ENCODE data around the gene TLE1. TPM values are rescaled to one million over a fixed set of nuclear protein-coding genes. Genes with fewer than 3 reads are reported as not detected.
A peak's percentile ranks its signal among the peaks of the same experiment; 100 is the strongest.

Gene TLE1
- total and polyA plus RNA-seq, 2 of the 4 experiments (the other 2 are of a cell fraction): 36.0 to 51.0 TPM

DNA sequence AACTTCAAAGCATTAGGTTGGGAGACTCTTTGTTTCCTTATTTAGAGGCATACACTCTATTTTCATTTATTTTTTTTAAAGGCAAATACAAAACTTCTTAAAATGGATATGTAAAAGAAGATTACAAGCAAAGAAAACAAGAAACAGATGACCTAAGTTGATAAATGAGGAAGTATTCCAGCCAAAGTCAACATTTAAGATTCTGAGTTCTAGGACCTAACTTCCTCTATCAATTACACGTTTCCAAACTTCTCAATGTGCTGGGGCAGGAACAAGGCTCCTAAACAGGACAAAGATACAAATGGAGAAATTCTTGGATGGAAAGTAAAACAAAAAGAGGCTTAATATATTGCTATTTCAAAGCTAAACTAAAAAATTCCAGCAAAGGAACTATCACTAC lies 89.5 kb downstream of the TLE1 start:
- Histone ChIP-seq H2BK15ac (ENCODE audit: low read depth, low read length) (no peak overlapping the region), H2BK20ac (ENCODE audit: low read depth, low read length) (no peak overlapping the region), H3K56ac (ENCODE audit: extremely low read depth, insufficient read depth, low read length) (no peak overlapping the region), H3K4me2 (ENCODE audit: low read depth, low read length) (no peak overlapping the region), H3K23ac (ENCODE audit: low read depth, low read length) (no peak overlapping the region), H2BK5ac (ENCODE audit: low read depth, low read length, poor library complexity, severe bottlenecking) (no peak overlapping the region), H3K27me3 (ENCODE audit: control insufficient read depth, insufficient read depth, low read length) (no peaks in the 10 kb centered on the region), H3K9me3 (ENCODE audit: control insufficient read depth, insufficient read depth, low read length) (no peaks in the 10 kb centered on the region), H2BK120ac (ENCODE audit: low read depth, low read length) (peak overlapping the region; percentile 33; the same call in 1 of the 2 replicates), H4K91ac (ENCODE audit: insufficient read depth, low read depth, low read length) (no peak overlapping the region), H4K20me1 (ENCODE audit: insufficient read depth, low read length) (0 out of 2 replicates have a peak, but pooled peaks cover 3% of the 10 kb centered on the region), H3K4me1 (ENCODE audit: control insufficient read depth, insufficient read depth, low read length) (peaks cover 10% of the 10 kb centered on the region), H2AFZ (replicated peaks; ENCODE audit: low read length, poor library complexity) (no peak overlapping the region), H3K18ac (ENCODE audit: low read depth, low read length) (no peak overlapping the region), H3K9me1 (ENCODE audit: insufficient read depth, low read length) (peaks cover 17% of the 10 kb centered on the region), H3K14ac (replicated peaks; ENCODE audit: low read depth, low read length) (no peak overlapping the region), H2AK5ac (ENCODE audit: low read depth, low read length) (no peak overlapping the region), H3K4me3 (ENCODE audit: insufficient read depth, low read depth, low read length) (no peak overlapping the region), H3K4ac (ENCODE audit: low read depth, low read length) (no peak overlapping the region), H3K79me1 (ENCODE audit: low read depth in 1 of 2, low read length in 2 of 2) (peaks cover 6 to 32% of the 10 kb centered on the region in 2 experiments; a peak in 3 of 4 replicates), H3K27ac (ENCODE audit: insufficient read depth, low read length) (no peak overlapping the region), H3K9ac (ENCODE audit: low read depth, low read length) (no peak overlapping the region), H2AK9ac (replicated peaks; ENCODE audit: low read depth, low read length, poor library complexity) (no peak overlapping the region), H3K36me3 (ENCODE audit: control insufficient read depth, insufficient read depth, low read length) (peaks cover 44% of the 10 kb centered on the region), H4K5ac (ENCODE audit: low read depth, low read length) (no peak overlapping the region), H4K8ac (ENCODE audit: low read depth in 2 of 2, low read length in 2 of 2) (no peak overlapping the region)
- in situ Hi-C loops (cut with MboI; ENCODE audit: low sequenced_read_pairs): no loop called here
- ATAC-seq (ENCODE audit: low read depth): no peak
- no TSS peak for BruUV-seq (replicated peaks)
- dilution Hi-C loops (cut with HindIII; ENCODE audit: low sequenced_read_pairs, unreplicated experiment): no loop called here
- DNase-seq: no peak
- ChIA-PET POLR2A (ENCODE audit: unreplicated experiment) (no interaction called here), CTCF (interaction anchor here (0.6 to 0.7 kb wide), 2 partner anchors 10 to 1007 kb away, joined by 4 read pairs; no protein-coding TSS in a partner anchor)
- TF ChIP-seq RAD21 (IDR thresholded peaks at IDR 0.05; ENCODE audit: low read length) (no peak), RCOR1 (IDR thresholded peaks at IDR 0.05; ENCODE audit: insufficient replicate concordance, low read length) (no peak), BHLHE40 (IDR thresholded peaks at IDR 0.05; ENCODE audit: low read depth, low read length) (no peak), CEBPB (IDR thresholded peaks at IDR 0.05; ENCODE audit: low read depth, low read length) (no peak), POLR2A (IDR thresholded peaks at IDR 0.05; ENCODE audit: low read depth, low read length) (no peak)
- no CpG with 5 or more reads among the region's 1 CpG for WGBS, 2 experiments (ENCODE audit: extremely low coverage in 2 of 2, insufficient read length in 1 of 2)
- intact Hi-C loops (cut with micrococcal nuclease): no loop called here

Measured in IMR-90 (cell line).